GM20000 (cell line): ENCODE data around the gene GINS3.

Experiments
- DNase-seq: peaks from one replicate; pipeline ENCODE4 v3.0.0; 2012; ENCODE audit warnings: low spot score
- CTCF ChIP-seq: IDR thresholded peaks from 2 replicates; pipeline ENCODE4 v1.5.1; 2012; ENCODE audit warnings: mild to moderate bottlenecking, control low read depth; ENCODE audit errors: extremely low read depth, missing control alignments

Gene GINS3

GRCh38 chr16:58392215-58393137 is at the start of gene GINS3:
TSS of gene GINS3 (plus strand) at chr16:58392471. CDS start at chr16:58392602, 131 bp downstream.
- peak; percentile 93 for DNase-seq
- TF ChIP-seq CTCF = no peak

GRCh38 chr16:58343562-58343961 is 48.7 kb upstream of the GINS3 start:
- no peak for DNase-seq
- TF ChIP-seq CTCF = no peak

GRCh38 chr16:58345574-58346354 is 46.5 kb upstream of the GINS3 start:
- DNase-seq = no peak
- TF ChIP-seq CTCF = no peak

GRCh38 chr16:58346831-58347371 is 45.4 kb upstream of the GINS3 start:
- TF ChIP-seq CTCF = no peak
- DNase-seq = no peak

- DNase-seq = no peak
- no peak for TF ChIP-seq CTCF
These were observed 43.3 kb upstream of the GINS3 start for GRCh38 chr16:58348986-58349385.

GRCh38 chr16:58352690-58353089 is 39.6 kb upstream of the GINS3 start:
- no peak for DNase-seq
- no peak for TF ChIP-seq CTCF
